Panc1 (cell line): ENCODE measurements around the gene TMEM43. TPM values are rescaled to one million over a fixed set of nuclear protein-coding genes. Genes with fewer than 3 reads are reported as not detected.
"Not testable (repeated sequence)": the region's sequence is repeated elsewhere in the genome, so short reads cannot be mapped to it uniquely, and the experiment has no call there.

ENCODE experiments used
- ATAC-seq: fragments of 200-7000 bp; cut with Tn5 transposase; 2 replicates; pipeline ENCODE4 v1.9.1; 2020; ENCODE audit warnings: mild to moderate bottlenecking, moderate library complexity
- BruUV-seq: library from RNA; stranded (reverse); fragments of 400-500 nt; replicated peaks from 2 replicates; lab custom pipeline; 2021; lab: Mats Ljungman, UMichigan
- CTCF ChIA-PET: fragments of 300-600 bp; sonication (Branson Sonifier 250); formaldehyde crosslinking; loops from one replicate; lab custom pipeline; 2022; ENCODE audit warnings: antibody characterized with exemption; lab: Charles Lee
- POLR2A ChIA-PET: fragments of 300-600 bp; sonication (Branson Sonifier 250); formaldehyde crosslinking; loops from one replicate; lab custom pipeline; 2022; ENCODE audit warnings: antibody characterized with exemption; lab: Charles Lee
- DNase-seq: peaks from one replicate; pipeline ENCODE4 v3.0.0-alpha.2; 2010; ENCODE audit warnings: low read depth, low spot score
- H3K27ac ChIP-seq: 2 replicates; pipeline ENCODE4 v1.5.1; 2011; ENCODE audit warnings: mild to moderate bottlenecking, low read length, inconsistent platforms
- H3K27me3 ChIP-seq: fragments of 200-500 bp; sonication (Bioruptor generic); 2 replicates; pipeline ENCODE4 v1.6.0; 2014; ENCODE audit warnings: low read length, inconsistent platforms; ENCODE audit not compliant: control insufficient read depth, insufficient read depth
- H3K36me3 ChIP-seq: fragments of 200-500 bp; sonication (Bioruptor generic); 2 replicates; pipeline ENCODE4 v1.5.1; 2014; ENCODE audit warnings: inconsistent platforms, mild to moderate bottlenecking, low read length, moderate library complexity; ENCODE audit not compliant: control insufficient read depth, insufficient read depth
- H3K4me1 ChIP-seq: 2 replicates; pipeline ENCODE4 v1.5.1; 2011; ENCODE audit warnings: inconsistent platforms, mild to moderate bottlenecking, low read length, moderate library complexity; ENCODE audit not compliant: control insufficient read depth, insufficient read depth
- H3K4me3 ChIP-seq, 2 experiments: 2 replicates each; pipeline ENCODE4 v1.5.1; 2011 to 2012; ENCODE audit warnings: low read depth in 2 of 2, low read length in 2 of 2, mild to moderate bottlenecking in 2 of 2, inconsistent platforms in 1 of 2, moderate library complexity in 1 of 2
- H3K9me3 ChIP-seq: fragments of 200-500 bp; sonication (Bioruptor generic); 2 replicates; pipeline ENCODE4 v1.5.1; 2014; ENCODE audit warnings: low read depth, mild to moderate bottlenecking, inconsistent platforms, low read length, moderate library complexity; ENCODE audit not compliant: control insufficient read depth, insufficient read depth
- POLR2AphosphoS5 ChIP-seq: IDR thresholded peaks from 2 replicates; pipeline ENCODE4 v1.6.1; 2012; ENCODE audit warnings: mild to moderate bottlenecking, low read depth, low read length, moderate library complexity
- SIN3A ChIP-seq: IDR thresholded peaks from 2 replicates; pipeline ENCODE4 v1.6.1; 2012; ENCODE audit warnings: low read depth, mild to moderate bottlenecking, low read length, moderate library complexity, borderline replicate concordance; ENCODE audit not compliant: insufficient read depth
- TCF7L2 ChIP-seq: IDR thresholded peaks from 2 replicates; pipeline ENCODE4 v1.6.1; 2011; ENCODE audit warnings: mild to moderate bottlenecking, low read depth, low read length, inconsistent platforms
- in situ Hi-C: cut with HindIII; loops from 2 replicates; pipeline ENCODE4 v1.10.0; 2016; ENCODE audit warnings: low sequenced_read_pairs, low pct_unique_long_range_greater_than_20kb
- intact Hi-C: fragments of 100-400 bp; cut with micrococcal nuclease; formaldehyde crosslinking; loops from one replicate; pipeline ENCODE4 v1.10.0; 2022; ENCODE audit not compliant: unreplicated experiment
- total RNA-seq: library from RNA; stranded (reverse); gene quantifications from one replicate; pipeline ENCODE4 v1.2.1, GENCODE V29; 2021; ENCODE audit not compliant: unreplicated experiment
- TF ChIP-seq, protein P1 (sequence below), 2 experiments: IDR thresholded peaks; 2 replicates each; pipeline ENCODE4 v1.6.1; 2011 to 2012; ENCODE audit warnings: low read depth in 2 of 2, control low read depth in 1 of 2, low read length in 1 of 2, mild to moderate bottlenecking in 1 of 2, moderate library complexity in 1 of 2; ENCODE audit not compliant: insufficient read depth in 1 of 2
- TF ChIP-seq, protein P2 (sequence below): fragments of 450-650 bp; IDR thresholded peaks from 2 replicates; pipeline ENCODE4 v1.5.1; 2017; ENCODE audit warnings: mild to moderate bottlenecking

The TMEM43 gene
- total RNA-seq, 1 experiment from 2014 or later, result 51.2 TPM

DNA sequence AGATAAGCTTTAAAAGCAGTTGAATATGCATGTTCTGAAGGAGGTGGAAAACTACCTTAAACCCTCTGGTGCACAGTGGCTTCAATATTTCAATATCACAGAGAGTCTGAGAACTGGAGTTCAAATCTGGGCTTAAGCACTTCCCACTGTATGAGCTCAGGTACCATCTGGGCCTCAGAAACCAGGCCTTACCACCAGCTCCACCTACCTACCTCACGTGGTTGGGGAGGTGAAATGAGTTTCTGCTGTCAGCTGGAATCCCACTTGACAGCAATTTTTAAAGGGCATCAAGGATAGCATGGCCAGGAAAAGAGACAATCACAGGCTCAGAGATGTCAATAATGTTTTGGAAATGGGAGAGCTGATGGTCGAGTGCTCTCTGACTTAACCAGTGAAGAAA is 5.2 kb upstream of the TMEM43 start:
- BruUV-seq, result no TSS peak
- in situ Hi-C loops, result no loop called here
- CTCF ChIA-PET, result no interaction called here

DNA sequence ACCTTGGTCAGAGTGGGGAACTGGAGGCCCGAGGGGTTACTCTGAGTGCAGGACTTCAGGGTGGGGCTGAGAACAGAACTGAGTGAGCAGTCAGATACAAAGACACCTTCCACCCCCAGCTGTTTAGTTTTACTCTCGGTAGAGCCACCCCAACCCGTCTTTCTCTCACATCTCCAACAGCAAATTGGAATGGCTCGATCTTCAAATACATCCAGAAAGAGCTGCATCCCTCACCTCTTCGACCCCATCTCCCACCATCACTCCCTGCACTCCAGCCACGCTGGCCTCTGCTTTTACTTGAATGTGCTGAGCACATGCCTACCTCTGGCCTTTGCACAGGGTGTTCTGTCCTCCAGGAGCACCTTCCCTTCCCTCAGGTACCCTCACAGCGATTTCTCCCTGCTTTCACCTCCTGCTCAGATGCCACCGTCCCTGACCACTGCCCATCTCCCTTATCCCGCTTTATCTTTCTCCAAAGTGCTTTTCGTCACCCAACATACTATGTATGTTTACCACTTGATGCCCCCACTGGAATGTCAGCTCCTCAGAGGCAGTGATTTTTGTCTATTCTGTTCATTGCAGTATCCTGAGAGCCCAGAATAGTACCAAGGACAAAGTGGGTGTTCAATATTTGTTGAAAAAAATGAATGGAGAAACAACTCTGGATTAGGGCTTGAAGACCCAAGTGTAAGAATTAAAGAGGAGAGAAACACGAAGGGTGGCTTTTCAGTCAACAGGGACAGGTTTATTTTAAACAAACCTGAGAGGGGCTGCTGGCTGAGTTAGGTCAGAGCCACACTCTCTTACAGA is 4.5 kb upstream of the TMEM43 start:
- ATAC-seq, result no peak
- H3K9me3 ChIP-seq, result no peaks in the 10 kb centered on the region
- ChIA-PET POLR2A (no interaction called here), CTCF (no interaction called here)
- intact Hi-C loops, result no loop called here
- TF ChIP-seq POLR2AphosphoS5, result no peak
- no peak for TF ChIP-seq TCF7L2
- TF ChIP-seq, protein P1, sequence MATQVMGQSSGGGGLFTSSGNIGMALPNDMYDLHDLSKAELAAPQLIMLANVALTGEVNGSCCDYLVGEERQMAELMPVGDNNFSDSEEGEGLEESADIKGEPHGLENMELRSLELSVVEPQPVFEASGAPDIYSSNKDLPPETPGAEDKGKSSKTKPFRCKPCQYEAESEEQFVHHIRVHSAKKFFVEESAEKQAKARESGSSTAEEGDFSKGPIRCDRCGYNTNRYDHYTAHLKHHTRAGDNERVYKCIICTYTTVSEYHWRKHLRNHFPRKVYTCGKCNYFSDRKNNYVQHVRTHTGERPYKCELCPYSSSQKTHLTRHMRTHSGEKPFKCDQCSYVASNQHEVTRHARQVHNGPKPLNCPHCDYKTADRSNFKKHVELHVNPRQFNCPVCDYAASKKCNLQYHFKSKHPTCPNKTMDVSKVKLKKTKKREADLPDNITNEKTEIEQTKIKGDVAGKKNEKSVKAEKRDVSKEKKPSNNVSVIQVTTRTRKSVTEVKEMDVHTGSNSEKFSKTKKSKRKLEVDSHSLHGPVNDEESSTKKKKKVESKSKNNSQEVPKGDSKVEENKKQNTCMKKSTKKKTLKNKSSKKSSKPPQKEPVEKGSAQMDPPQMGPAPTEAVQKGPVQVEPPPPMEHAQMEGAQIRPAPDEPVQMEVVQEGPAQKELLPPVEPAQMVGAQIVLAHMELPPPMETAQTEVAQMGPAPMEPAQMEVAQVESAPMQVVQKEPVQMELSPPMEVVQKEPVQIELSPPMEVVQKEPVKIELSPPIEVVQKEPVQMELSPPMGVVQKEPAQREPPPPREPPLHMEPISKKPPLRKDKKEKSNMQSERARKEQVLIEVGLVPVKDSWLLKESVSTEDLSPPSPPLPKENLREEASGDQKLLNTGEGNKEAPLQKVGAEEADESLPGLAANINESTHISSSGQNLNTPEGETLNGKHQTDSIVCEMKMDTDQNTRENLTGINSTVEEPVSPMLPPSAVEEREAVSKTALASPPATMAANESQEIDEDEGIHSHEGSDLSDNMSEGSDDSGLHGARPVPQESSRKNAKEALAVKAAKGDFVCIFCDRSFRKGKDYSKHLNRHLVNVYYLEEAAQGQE (IDR thresholded peaks at IDR 0.05; ENCODE audit: insufficient read depth in 1 of 2, low read depth in 2 of 2, low read length in 1 of 2), result no peak
- TF ChIP-seq SIN3A, result no peak
- no peaks in the 10 kb centered on the region; the same call in 1 of the 2 replicates for H3K36me3 ChIP-seq
- peaks cover 7% of the 10 kb centered on the region; the same call in 1 of the 2 replicates for H3K4me1 ChIP-seq
- H3K27me3 ChIP-seq, result no peaks in the 10 kb centered on the region
- H3K27ac ChIP-seq, result no peak overlapping the region
- in situ Hi-C loops, result no loop called here
- H3K4me3 ChIP-seq, result no peak overlapping the region
- no TSS peak for BruUV-seq
- no peak for DNase-seq

More for the DNA sequence above, 5.2 kb upstream of the TMEM43 start:
- Histone ChIP-seq H3K36me3 (no peaks in the 10 kb centered on the region; the same call in 1 of the 2 replicates), H3K4me1 (peaks cover 7% of the 10 kb centered on the region; the same call in 1 of the 2 replicates), H3K27ac (no peak overlapping the region), H3K9me3 (no peaks in the 10 kb centered on the region), H3K27me3 (no peaks in the 10 kb centered on the region), H3K4me3 (no peak overlapping the region)
- TF ChIP-seq SIN3A (no peak), POLR2AphosphoS5 (no peak), TCF7L2 (no peak)
- TF ChIP-seq, protein P2, sequence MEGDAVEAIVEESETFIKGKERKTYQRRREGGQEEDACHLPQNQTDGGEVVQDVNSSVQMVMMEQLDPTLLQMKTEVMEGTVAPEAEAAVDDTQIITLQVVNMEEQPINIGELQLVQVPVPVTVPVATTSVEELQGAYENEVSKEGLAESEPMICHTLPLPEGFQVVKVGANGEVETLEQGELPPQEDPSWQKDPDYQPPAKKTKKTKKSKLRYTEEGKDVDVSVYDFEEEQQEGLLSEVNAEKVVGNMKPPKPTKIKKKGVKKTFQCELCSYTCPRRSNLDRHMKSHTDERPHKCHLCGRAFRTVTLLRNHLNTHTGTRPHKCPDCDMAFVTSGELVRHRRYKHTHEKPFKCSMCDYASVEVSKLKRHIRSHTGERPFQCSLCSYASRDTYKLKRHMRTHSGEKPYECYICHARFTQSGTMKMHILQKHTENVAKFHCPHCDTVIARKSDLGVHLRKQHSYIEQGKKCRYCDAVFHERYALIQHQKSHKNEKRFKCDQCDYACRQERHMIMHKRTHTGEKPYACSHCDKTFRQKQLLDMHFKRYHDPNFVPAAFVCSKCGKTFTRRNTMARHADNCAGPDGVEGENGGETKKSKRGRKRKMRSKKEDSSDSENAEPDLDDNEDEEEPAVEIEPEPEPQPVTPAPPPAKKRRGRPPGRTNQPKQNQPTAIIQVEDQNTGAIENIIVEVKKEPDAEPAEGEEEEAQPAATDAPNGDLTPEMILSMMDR, result no peak
- TF ChIP-seq, protein P1 (IDR thresholded peaks at IDR 0.05; ENCODE audit: insufficient read depth in 1 of 2, low read depth in 2 of 2, low read length in 1 of 2), result no peak
- no peak for DNase-seq
- no peak for ATAC-seq
- POLR2A ChIA-PET, result no interaction called here
- intact Hi-C loops, result no loop called here

DNA sequence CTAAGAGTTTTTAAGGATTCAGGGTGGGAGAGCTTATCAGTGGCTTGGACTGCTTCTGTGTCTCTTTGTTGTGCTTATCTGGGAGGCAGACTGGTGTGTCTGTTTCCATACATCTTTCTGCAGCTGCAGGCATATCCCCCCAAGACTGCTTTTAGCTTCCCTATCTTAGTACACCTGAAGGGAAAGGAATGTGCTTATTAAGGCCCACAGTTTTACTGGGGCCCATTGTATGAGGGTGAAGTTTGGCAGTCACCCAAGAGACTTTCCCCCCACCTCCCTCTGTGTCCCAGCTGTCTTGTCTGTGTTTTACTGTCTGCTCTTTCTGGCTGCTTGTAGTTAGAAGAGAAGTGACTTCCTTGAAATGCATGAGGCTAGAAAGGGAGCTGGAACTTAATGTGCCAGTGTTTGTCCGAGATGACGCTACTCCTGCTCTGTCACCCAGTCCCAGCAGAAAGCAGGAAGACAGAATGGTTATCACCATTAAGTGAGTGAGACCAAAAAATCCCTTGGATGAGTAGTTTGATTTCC is 3.9 kb upstream of the TMEM43 start:
- H3K27me3 ChIP-seq, H3K9me3 ChIP-seq, H3K36me3 ChIP-seq, ATAC-seq, BruUV-seq, DNase-seq, intact Hi-C loops, H3K4me3 ChIP-seq, POLR2A ChIA-PET, in situ Hi-C loops, H3K4me1 ChIP-seq, CTCF ChIA-PET, H3K27ac ChIP-seq: not testable (repeated sequence)
